Astrocyte (in vitro differentiated cells and primary cell): ENCODE data around the gene NEUROD6.

Experiments used
- CTCF ChIP-seq: IDR thresholded peaks from 2 replicates; pipeline ENCODE4 v1.5.1; 2011; ENCODE audit warnings: low read depth, mild to moderate bottlenecking, inconsistent platforms, low read length, moderate library complexity; ENCODE audit not compliant: insufficient read depth
- EZH2 ChIP-seq: IDR thresholded peaks from 2 replicates; pipeline ENCODE4 v1.6.1; 2012; ENCODE audit warnings: mild to moderate bottlenecking, low read length, inconsistent platforms; ENCODE audit not compliant: insufficient read depth

GRCh38 chr7:31338706-31339105 is 1.8 kb downstream of the NEUROD6 start:
- no peak for TF ChIP-seq CTCF
- TF ChIP-seq EZH2, result no peak
